HG03439 (cell line): Measurements from ENCODE around the gene HMCES.

Source experiments
- ATAC-seq: cut with Tn5 transposase; IDR thresholded peaks from one replicate; pipeline ENCODE4 v1.9.1; 2021; ENCODE audit warnings: mild to moderate bottlenecking, moderate library complexity; ENCODE audit not compliant: unreplicated experiment

The HMCES gene

DNA sequence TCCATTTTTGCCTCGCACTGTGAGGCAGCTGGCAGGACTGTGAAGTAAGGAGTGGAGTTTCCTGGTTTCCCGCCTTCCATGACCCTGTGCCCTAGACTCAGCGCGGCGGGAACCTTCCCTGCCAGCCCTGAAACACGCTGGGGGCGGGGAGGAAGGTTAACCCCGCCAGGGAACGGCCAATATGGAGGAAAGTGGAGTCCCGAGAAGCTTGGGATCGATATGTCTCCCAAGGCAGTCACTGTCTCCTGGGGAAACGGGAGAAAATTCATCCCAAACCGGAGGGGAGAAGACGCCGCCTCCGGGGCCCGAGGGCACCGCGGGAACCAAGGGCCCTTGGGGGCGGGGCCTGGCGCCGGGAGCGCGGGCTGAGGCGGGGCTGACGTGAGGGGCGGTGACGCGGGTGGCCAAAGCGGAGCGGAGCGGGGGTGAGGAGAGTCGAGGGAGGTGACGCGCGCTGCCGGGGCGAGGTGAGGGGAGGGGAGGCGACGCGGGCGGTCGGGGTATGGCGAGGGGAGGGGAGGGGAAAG is at the start of gene HMCES:
Gene HMCES (plus strand): TSS at position 432 of the 527 bp plus-strand sequence. CDS start 863 bp downstream, outside the sequence.
- ATAC-seq, result peak; percentile 39

DNA sequence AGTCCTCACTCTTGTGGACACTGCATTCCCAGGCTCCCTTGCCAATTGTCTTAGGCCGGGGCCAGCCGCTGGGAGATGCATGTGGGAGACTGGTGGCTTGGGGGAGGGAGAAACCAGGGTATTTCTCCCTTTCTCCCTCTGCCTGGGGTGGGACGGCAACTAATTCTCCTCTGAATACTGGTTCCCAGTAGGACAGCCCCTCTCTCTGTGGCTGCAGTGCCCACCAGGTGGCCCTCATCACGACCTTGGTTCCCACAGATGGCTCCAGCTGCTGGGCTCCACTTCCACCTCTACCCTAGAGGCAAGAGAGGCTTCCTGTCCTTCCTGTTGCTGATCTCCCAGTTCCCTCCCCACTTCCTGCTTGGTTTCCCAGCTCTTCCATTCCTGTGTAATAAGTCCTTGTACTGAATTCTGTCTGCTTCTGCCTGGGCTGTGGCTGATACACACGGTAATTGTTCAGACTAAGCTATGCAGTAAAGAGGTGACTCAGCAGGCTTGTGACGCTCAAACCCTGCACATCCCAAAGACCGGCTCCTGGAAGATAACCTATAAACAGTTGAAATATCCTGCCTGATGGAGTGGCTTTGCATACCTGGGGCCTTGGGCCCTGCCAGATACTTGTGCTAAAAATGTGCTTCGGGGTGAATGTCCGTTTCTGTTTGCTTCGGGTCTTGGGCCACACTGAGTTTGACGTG is 49.6 kb upstream of the HMCES start:
- no peak for ATAC-seq

GRCh38 chr3:129230311-129231019 is 48.2 kb upstream of the HMCES start:
- no peak for ATAC-seq

DNA sequence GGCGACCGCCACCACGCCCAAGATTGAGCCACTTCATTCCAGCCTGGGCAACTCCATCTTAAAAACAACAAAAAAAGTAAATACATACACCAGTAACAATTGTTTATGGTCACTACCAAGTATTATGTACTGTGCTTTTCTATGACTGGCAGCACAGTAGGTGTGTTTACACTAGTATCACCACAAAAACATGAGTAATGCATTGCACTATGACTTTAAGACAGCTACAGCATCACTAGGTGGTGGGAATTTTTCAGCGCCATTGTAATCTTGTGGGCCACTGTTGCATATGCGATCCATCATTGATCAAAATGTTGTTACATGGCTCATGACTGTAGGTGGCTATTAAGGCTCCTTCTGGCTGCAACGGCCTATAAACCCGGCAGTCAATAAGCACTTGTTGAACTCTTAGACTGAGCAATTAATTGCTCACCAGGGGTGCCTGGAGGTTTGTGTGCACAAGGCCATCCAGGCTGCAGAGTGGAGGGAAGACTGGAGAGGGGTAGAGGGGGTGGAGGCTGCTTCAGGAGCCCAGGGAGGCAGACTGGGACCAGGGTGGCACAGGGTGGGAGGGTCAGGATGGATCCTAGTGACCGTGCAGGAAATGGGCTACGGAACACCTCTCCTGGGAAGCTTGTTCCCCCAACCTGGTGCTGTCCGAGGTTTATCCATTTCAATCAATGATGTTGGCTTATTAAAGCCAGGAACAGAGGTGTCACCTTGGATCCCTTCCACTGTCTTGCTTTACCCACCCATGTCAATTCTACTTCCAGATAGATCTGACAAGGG is 47.1 kb upstream of the HMCES start:
- ATAC-seq, result no peak

- ATAC-seq, result peak; percentile 73
Observed at GRCh38 chr3:129233538-129233937, 45.1 kb upstream of the HMCES start.

- no peak for ATAC-seq
Observed at GRCh38 chr3:129234441-129234840, 44.2 kb upstream of the HMCES start.

- no peak for ATAC-seq
Observed at GRCh38 chr3:129235344-129235917, 43.2 kb upstream of the HMCES start.

- ATAC-seq, result no peak
Observed at GRCh38 chr3:129238945-129239705, 39.5 kb upstream of the HMCES start.

- ATAC-seq, result no peak
Observed at GRCh38 chr3:129239991-129240390, 38.7 kb upstream of the HMCES start.

- no peak for ATAC-seq
Observed at GRCh38 chr3:129240436-129240835, 38.2 kb upstream of the HMCES start.

- ATAC-seq, result no peak
Observed at GRCh38 chr3:129245141-129245540, 33.5 kb upstream of the HMCES start.

DNA sequence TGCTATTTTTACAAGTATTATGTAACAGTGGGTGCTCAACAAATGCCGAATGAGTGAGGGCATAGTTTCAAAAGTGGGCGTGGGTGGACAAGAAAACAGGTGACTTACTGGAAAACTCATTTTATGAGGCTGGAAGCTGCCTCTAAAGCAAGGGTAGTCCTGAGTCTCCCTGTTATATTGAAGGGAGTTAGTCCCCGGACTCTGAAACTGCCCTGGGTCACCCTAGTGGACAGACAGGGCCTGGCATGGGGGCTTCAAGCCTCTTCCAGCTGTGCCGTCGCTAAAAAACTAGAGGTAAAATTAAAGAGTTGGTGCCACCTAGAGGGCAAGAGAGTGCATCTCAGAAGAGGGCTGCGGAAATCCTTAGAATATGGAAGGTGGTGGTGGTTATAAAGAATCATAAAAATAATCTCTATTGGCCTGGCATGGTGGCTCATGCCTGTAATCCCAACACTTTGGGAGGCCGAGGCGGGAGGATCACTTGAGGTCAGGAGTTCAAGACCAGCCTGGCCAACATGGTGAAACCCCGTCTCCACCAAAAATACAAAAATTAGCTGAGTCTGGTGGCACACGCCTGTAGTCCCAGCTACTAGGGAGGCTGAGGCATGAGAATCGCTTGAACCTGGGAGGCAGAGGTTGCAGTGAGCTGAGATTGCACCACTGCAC is 32.9 kb upstream of the HMCES start:
- peak; percentile 54 for ATAC-seq

DNA sequence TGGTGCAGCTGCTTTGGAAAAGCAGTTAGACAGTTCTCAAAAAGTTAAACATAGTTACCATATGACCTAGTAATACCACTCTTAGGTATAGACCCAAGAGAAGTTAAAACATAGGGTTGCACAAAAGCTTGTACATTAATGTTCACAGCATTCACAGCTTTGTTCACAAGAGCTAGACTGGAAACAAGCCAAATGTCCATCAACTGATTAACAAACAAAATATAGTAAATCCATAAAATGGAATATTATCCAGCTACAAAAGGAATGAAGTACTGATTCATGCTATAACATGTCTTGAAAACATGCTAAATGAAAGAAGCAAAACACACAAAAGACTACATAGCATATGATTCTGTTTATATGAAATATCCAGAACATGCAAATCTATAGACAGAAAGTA is 32.0 kb upstream of the HMCES start:
- no peak for ATAC-seq

DNA sequence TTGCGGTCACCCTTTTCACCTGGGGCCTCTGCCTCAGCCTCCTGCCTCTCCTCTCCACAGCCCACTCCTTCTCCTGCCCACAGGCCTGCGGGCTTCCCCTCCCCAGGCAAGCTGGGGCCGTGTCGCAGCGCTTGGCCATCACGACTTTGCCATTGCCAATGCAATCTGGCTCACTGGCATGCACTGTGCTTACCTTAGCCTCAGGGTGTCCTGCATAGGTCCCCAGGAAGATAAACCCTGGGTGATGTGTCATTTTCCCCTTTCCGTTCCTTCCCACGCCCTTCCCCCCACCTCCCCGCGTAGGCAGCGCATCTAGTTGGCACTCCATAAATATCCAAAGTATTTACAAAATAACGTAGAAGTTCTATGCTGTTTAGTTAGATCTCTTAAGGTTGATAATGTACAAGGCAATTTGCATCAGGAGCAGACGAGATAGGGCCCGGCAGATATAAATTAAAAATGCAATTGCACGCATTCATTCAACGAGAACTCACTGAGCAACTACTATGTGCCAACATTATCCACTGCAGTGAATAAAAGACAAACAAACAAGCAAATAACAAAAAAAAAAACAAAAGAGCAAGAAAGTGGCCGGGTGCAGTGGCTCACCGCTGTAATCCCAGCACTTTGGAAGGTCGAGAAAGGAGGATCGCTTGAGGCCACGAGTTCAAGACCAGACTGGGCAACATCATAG is 30.2 kb upstream of the HMCES start:
- ATAC-seq, result no peak

DNA sequence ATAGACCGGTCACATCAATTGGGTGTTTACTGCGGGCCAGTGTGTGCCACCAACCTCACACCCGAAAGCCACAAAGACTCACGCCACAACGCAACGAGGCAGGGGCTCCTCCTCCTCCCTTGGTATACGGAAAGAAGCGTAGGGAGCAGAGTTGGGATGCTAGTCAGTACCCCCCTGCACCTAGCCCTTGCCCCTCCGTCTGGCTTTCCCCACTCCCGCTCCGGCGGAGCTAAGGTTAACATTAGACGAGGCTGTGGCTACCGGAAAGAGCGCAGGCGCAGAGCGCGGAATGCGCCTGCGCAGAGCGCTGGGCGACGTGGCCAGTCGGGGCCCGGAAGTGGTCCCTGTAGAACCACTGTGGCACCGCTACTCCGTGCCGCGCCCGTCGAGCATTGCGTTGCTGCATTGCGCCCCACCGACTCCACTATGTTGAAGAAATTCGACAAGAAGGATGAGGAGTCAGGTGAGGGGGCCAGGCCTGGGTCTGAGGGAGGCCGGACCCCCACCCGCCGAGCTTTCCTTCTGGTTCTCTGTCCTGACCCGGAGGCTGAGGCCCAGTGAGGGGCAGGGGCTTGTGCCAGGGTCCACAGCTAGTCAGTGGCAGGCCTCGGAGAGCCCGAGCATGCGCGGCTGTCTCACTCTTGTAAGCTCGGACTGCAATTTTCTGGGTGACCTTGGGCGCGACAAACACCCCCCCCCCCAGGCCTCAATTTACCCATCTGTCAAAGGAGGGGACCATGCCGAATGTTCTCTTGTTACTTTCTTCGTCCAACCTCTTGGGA is 29.2 kb upstream of the HMCES start, which contains the start of gene COPG1:
Gene COPG1 (plus strand): TSS at position 323 of the 782 bp plus-strand sequence. CDS start 104 bp downstream, at position 427.
- peak; percentile 83 for ATAC-seq

DNA sequence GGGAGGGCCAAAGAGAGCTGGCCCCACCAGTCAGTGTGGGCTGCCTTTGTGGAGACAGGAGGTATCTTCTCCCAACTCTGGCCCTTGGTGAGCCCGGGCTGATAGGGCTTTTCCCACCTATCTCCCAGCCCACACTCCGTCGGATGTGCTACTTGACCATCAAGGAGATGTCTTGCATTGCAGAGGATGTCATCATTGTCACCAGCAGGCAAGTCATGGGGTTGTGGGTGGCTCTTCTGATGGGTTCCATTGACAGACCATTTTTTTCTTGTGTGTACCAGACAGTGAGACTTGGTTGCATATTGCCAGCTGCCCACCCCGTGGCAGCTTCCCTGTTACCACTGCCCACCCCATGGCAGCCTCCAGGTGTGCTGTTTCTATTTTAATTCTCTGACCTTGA is 25.9 kb upstream of the HMCES start:
- ATAC-seq, result no peak

DNA sequence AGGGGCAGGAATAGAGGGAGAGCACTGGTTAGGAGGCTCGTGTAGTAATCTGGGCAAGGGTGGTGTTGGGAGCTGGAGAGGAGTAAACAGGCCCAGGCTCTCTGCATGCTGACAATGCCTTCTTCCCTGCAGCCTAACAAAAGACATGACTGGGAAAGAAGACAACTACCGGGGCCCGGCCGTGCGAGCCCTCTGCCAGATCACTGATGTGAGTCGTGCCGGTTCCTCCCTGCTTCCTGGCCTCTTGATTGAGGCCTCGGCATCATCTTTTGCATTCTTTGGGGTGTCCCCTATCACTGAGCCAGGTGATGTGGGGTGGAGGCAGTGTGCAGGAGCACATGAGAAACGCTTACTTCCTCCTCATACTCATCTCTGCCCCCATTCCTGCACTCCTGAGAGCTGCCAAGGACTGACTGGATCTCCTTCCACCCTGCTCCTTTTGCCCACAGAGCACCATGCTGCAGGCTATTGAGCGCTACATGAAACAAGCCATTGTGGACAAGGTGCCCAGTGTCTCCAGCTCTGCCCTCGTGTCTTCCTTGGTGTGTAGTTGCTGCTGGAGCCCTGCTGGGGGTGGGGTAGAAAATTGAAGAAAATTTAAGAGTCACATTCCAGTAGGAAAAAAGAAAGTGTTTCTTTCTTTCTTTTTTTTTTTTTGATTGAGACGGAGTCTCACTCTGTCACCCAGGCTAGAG is 24.0 kb upstream of the HMCES start:
- no peak for ATAC-seq

GRCh38 chr3:129256270-129256669 is 22.4 kb upstream of the HMCES start:
- ATAC-seq, result no peak
